ENCODE measurements around the gene NEK2. TPM values are rescaled to one million over a fixed set of nuclear protein-coding genes. Genes with fewer than 3 reads are reported as not detected.

NEK2 gene
- polyA plus RNA-seq, 1 experiment: 8.8 TPM

GRCh38 chr1:211635597-211636205 is 39.7 kb downstream of the NEK2 start:
- ChIA-PET CTCF (no interaction called here), POLR2A (no interaction called here)
- DNase-seq (ENCODE audit: low read depth, low spot score): no peak
- H3K27me3 ChIP-seq (ENCODE audit: control insufficient read depth, insufficient read depth, low read length): no peaks in the 10 kb centered on the region
- no peaks in the 10 kb centered on the region for H3K9me3 ChIP-seq (ENCODE audit: control insufficient read depth, insufficient read depth, low read length)
- H3K4me3 ChIP-seq (ENCODE audit: low read depth, low read length): no peak overlapping the region
- TF ChIP-seq CTCF (IDR thresholded peaks at IDR 0.05; ENCODE audit: low read depth, low read length): no peak
- H3K27ac ChIP-seq (ENCODE audit: low read depth, low read length): no peak overlapping the region

GRCh38 chr1:211634931-211635330 is 40.5 kb downstream of the NEK2 start:
- Histone ChIP-seq H3K4me3 (ENCODE audit: low read depth, low read length) (no peak overlapping the region), H3K27me3 (ENCODE audit: control insufficient read depth, insufficient read depth, low read length) (no peaks in the 10 kb centered on the region), H3K9me3 (ENCODE audit: control insufficient read depth, insufficient read depth, low read length) (no peaks in the 10 kb centered on the region), H3K27ac (ENCODE audit: low read depth, low read length) (no peak overlapping the region)
- CTCF ChIA-PET: no interaction called here
- POLR2A ChIA-PET: interaction anchor here (1.0 kb wide), 1 partner anchor 24 kb away, joined by 3 read pairs; no protein-coding TSS in a partner anchor
- no peak for DNase-seq (ENCODE audit: low read depth, low spot score)
- no peak for TF ChIP-seq CTCF (IDR thresholded peaks at IDR 0.05; ENCODE audit: low read depth, low read length)

GRCh38 chr1:211634461-211634860 is 41.0 kb downstream of the NEK2 start:
- H3K9me3 ChIP-seq (ENCODE audit: control insufficient read depth, insufficient read depth, low read length): no peaks in the 10 kb centered on the region
- H3K27me3 ChIP-seq (ENCODE audit: control insufficient read depth, insufficient read depth, low read length): no peaks in the 10 kb centered on the region
- ChIA-PET POLR2A (interaction anchor here (0.6 to 1.0 kb wide), 2 partner anchors 23 to 362 kb away, joined by 3 read pairs; no protein-coding TSS in a partner anchor), CTCF (interaction anchor here (2.3 kb wide), 1 partner anchor 46 kb away, joined by 6 read pairs; no protein-coding TSS in a partner anchor)
- H3K27ac ChIP-seq (ENCODE audit: low read depth, low read length): no peak overlapping the region
- TF ChIP-seq CTCF (IDR thresholded peaks at IDR 0.05; ENCODE audit: low read depth, low read length): no peak
- H3K4me3 ChIP-seq (ENCODE audit: low read depth, low read length): no peak overlapping the region
- DNase-seq (ENCODE audit: low read depth, low spot score): no peak

GRCh38 chr1:211633524-211633846 is 41.9 kb downstream of the NEK2 start:
- H3K4me3 ChIP-seq (ENCODE audit: low read depth, low read length): no peak overlapping the region
- ChIA-PET POLR2A (interaction anchor here (1.2 kb wide), 1 partner anchor 55 kb away, joined by 6 read pairs; the partner anchor contains the start of gene SLC30A1), CTCF (interaction anchor here (0.6 to 2.3 kb wide), 3 partner anchors 15 to 333 kb away, joined by 3 to 6 read pairs (median 3); no protein-coding TSS in a partner anchor)
- H3K9me3 ChIP-seq (ENCODE audit: control insufficient read depth, insufficient read depth, low read length): no peaks in the 10 kb centered on the region
- peak overlapping the region; percentile 83 for H3K27ac ChIP-seq (ENCODE audit: low read depth, low read length)
- TF ChIP-seq CTCF (IDR thresholded peaks at IDR 0.05; ENCODE audit: low read depth, low read length): no peak
- no peaks in the 10 kb centered on the region for H3K27me3 ChIP-seq (ENCODE audit: control insufficient read depth, insufficient read depth, low read length)
- DNase-seq (ENCODE audit: low read depth, low spot score): no peak

- peak; percentile 45 for DNase-seq (ENCODE audit: low read depth, low spot score)
- Histone ChIP-seq H3K27me3 (ENCODE audit: control insufficient read depth, insufficient read depth, low read length) (no peaks in the 10 kb centered on the region), H3K9me3 (ENCODE audit: control insufficient read depth, insufficient read depth, low read length) (no peaks in the 10 kb centered on the region), H3K4me3 (ENCODE audit: low read depth, low read length) (no peak overlapping the region), H3K27ac (ENCODE audit: low read depth, low read length) (peak overlapping the region; percentile 83)
- TF ChIP-seq CTCF (IDR thresholded peaks at IDR 0.05; ENCODE audit: low read depth, low read length): no peak
- ChIA-PET POLR2A (interaction anchor here (1.2 kb wide), 1 partner anchor 54 kb away, joined by 6 read pairs; the partner anchor contains the start of gene SLC30A1), CTCF (interaction anchor here (0.6 to 2.3 kb wide), 2 partner anchors 48 to 334 kb away, joined by 3 to 6 read pairs; no protein-coding TSS in a partner anchor)
Measured at GRCh38 chr1:211632808-211633523, 42.5 kb downstream of the NEK2 start.

Data from AG04450 (cell line).